GM12801 (cell line): ENCODE measurements around the gene OGDH.

Experiments
- CTCF ChIP-seq: IDR thresholded peaks from one replicate; pipeline ENCODE4 v1.5.1; 2011; ENCODE audit warnings: control low read depth; ENCODE audit not compliant: insufficient read length; ENCODE audit errors: extremely low read depth

OGDH gene

GRCh38 chr7:44698046-44698580 lies 91.7 kb downstream of the OGDH start:
- TF ChIP-seq CTCF: no peak

GRCh38 chr7:44700322-44700721 lies 93.9 kb downstream of the OGDH start:
- no peak for TF ChIP-seq CTCF

- no peak for TF ChIP-seq CTCF
Measured at GRCh38 chr7:44703921-44704320, 97.5 kb downstream of the OGDH start.

- no peak for TF ChIP-seq CTCF
Measured at GRCh38 chr7:44705434-44705833, 99.0 kb downstream of the OGDH start.

- TF ChIP-seq CTCF: no peak
Measured at GRCh38 chr7:44706788-44707557, 100.5 kb downstream of the OGDH start.

GRCh38 chr7:44707558-44708230 lies 101.3 kb downstream of the OGDH start:
- TF ChIP-seq CTCF: no peak

GRCh38 chr7:44709011-44709915 lies 102.8 kb downstream of the OGDH start:
- no peak for TF ChIP-seq CTCF
